ELF-1 (cell line): ENCODE data around the gene AEBP1.

Source experiments
- DNase-seq: peaks from one replicate; pipeline ENCODE4 v3.0.0-alpha.2; 2016; ENCODE audit warnings: low read depth, low spot score

AEBP1 gene

GRCh38 chr7:44154703-44155102 is 50.6 kb downstream of the AEBP1 start:
- DNase-seq, result no peak

GRCh38 chr7:44155191-44156185 is 51.3 kb downstream of the AEBP1 start:
- no peak for DNase-seq

- no peak for DNase-seq
Measured at GRCh38 chr7:44156453-44157010, 52.4 kb downstream of the AEBP1 start.

- no peak for DNase-seq
Measured at GRCh38 chr7:44157116-44158080, 53.3 kb downstream of the AEBP1 start.

DNA sequence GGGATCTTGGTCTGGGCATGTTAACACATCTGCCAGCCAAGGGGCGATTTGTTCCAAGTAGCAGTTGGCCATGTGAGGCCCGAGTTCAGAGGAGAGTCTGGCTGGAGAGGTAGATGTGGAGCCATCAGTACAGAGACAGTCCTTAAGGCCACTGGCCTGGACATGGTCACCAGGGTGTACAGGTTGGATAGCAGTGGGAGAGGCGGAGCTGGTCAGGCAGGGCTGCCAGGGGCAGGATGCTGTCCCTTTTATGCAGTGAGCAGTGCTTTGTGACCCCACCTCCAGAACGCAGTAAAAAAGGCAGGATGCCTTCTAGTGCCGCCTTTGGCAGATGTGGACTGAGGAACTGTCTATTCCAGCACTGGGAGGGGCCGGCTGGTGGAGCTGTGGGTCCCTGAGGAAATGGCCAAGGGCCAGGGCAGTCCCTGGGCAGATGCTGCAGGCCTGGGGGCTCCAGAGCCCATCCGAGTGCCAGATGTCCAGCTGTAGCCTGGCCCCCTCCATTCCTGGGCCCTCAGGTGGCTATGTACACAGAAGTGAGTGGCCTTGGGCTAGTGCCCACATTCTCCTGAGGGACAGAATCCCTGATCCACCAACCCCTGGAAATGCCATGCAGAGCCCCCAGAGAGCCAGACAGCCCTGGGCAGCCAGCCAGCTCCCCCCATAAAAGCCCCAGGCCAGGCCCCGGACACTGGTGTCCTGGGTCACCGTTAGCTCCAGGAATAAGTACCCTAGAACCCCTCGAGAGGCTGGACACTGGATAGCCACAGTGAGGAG is 54.1 kb downstream of the AEBP1 start:
- no peak for DNase-seq

DNA sequence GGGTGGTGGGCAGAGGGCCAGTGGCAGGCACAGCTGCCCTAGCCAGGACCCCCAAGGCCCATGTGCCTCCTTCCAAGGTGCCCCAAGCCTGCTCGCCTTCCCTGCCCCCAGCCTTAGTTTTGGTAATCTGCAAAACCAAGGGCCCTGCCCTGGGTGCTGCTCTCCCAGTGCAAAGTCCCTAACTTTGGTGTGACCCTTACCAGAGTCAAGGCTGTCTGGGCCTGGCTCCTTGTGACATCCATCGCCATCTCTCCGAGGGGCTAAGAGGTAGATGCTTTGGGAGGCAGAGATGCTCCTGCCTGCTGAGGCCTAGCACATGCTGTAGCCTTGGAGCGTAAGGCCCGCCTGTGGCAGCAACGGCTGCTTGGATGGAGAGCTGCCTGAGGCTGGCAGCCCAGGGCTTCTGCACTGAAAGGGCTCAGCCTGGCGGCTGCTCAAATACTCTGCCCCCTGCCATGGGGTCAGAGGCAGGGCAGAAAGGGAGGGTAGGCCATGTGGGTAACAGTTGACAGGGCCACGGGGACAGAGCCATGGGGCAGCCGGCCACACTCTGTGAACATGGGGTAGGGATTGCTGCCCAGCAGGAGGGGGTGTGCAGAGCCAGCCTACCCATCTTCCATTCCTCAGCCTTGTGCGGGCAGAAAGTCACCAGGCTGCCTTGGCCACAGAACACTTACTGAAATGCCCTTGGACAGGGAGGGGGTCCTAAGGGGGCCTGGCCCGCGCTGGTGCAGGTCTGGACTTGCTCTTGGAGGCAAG is 54.9 kb downstream of the AEBP1 start:
- DNase-seq, result no peak

- no peak for DNase-seq
Measured at GRCh38 chr7:44159824-44160630, 55.9 kb downstream of the AEBP1 start.

DNA sequence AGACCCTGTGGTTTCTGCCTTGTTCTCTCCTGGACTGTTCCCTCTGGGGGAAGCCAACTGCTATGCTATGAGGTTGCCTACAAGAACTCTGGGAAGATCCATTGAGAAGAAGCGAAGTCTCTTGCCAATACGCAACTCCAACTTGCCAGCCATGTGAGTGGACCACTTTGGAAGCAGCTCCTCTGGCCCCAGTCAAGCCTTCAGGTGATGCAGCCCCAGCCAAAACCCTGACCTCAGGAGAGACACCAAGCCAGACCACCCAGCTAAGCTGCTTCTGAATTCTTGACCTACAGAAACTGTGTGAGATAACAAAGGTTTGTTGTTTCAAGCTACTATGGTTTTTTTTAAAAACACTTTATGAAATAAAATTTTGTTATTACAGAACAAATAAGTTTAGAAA is 57.2 kb downstream of the AEBP1 start:
- no peak for DNase-seq

- DNase-seq, result no peak
Measured at GRCh38 chr7:44162179-44162578, 58.0 kb downstream of the AEBP1 start.

DNA sequence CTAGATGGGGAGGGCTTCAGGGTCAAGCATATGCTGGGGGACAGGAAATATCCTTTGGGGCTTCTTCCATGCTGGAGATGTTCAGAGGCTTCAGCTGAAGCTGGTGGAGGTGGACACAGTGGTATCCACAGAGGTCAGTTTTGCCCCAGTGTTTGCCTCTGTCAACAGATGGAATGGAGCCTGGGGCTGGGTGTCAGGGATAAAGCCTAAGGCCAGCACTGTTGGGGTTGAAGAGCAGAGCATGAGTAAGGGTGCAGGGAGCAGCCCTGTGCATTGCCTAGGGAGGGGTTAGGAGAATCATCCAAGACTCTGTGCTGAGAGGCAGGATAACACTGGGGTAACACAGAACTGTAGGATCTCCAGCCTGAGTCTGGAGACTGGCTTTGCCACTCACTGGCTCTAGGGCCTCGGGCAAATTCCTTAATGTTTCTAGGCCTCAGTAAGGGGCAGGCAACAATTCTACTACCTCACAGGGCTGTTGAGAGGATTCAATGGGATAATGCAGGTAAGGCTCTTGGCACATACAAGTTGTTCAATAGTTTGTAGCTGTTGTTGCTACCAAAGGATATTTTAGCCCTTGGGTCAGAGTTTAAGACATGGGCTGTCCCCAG is 58.7 kb downstream of the AEBP1 start:
- DNase-seq, result peak; percentile 69

GRCh38 chr7:44163591-44163990 is 59.4 kb downstream of the AEBP1 start:
- DNase-seq, result peak; percentile 69
